Right renal cortex interstitium (tissue), 3 donors: ENCODE measurements around the gene METTL5. TPM values are rescaled to one million over a fixed set of nuclear protein-coding genes. Genes with fewer than 3 reads are reported as not detected.
"Not testable (repeated sequence)": the region's sequence is repeated elsewhere in the genome, so short reads cannot be mapped to it uniquely, and the experiment has no call there.

Source experiments
- DNase-seq, 3 donors: peaks; one replicate each; pipeline ENCODE4 v3.0.0-alpha.2; 2013; ENCODE audit warnings: low read depth in 3 of 3, low spot score in 2 of 3
- polyA plus RNA-seq, 3 donors: library from polyadenylated mRNA; unstranded; fragments of 120-200 nt; gene quantifications; one replicate each; pipeline ENCODE4 v1.2.1, GENCODE V29; 2013; ENCODE audit not compliant: insufficient read length in 3 of 3

The METTL5 gene
- 10 to 100 TPM; 48.4 to 54.6 (median 51.1) TPM for polyA plus RNA-seq

DNA sequence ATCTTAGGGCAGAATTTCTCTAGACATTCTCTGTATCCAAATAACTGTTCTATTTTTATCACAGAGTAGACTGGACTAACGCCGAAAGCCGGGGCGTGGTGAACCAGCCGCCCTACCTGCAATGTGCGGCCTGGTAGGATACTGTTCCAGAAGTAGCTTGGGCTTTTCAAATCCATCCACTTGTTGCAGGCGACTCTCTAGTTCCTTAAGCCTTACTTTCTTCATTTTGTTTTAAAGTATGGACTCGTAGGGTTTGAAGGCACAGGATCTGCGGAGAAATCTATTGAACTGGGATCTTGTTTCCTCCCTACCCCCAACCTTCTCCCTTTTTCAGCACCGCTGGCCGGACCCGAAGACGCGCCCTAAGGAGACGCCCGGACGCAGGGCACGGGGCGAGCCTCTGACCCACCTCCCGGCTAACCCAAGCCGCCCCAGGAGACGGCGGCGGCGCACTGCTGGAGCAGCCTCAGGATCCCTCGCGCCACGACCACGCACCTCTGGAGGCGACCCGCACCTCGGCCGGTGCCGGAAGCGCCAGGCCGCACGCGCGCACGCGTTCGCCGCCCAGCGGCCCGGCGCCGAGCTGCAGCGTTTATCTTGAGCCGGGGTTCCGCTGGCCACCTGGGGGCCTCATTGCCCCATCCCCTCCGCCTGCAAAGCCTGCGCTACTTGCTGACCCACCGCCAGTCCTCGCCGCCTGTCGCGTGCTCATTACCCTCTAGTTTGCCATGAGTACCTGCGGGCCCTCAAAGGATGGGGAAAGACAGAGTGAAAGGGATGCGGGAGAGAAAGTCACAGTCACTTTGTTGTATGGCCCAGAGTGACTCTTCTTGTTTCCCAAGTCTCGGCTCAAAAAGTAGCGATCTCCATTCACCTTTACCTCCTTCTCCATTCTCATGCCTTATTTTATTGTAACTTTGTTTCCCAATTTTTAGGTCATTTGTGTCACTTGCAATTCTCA lies at the start of gene METTL5:
Gene METTL5, minus strand, starts transcription at position 533 of the 961 bp plus-strand sequence. Its CDS starts 308 bp downstream, at position 225.
- DNase-seq = peak in 2 of 3 donors; percentile 68 to 69

- no peak for DNase-seq
These were observed 47.3 kb upstream of the METTL5 start for GRCh38 chr2:169871994-169872393.

DNA sequence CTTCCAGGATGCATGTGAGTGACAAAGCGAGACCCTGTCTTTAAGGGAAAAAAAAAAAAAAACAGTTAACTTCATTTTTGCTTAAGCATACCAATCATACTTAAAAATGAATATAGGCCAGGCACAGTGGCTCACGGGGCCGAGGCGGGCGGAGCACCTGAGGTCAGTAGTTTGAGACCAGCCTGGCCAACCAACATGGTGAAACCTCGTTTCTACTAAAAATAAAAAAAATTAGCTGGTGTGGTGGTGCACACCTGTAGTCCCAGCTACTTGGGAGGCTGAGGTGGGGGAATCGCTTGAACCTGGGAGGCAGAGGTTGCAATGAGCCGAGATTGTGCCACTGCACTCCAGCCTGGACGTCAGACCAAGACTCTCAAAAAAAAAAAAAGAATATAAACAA lies 46.7 kb upstream of the METTL5 start:
- DNase-seq = not testable (repeated sequence)

DNA sequence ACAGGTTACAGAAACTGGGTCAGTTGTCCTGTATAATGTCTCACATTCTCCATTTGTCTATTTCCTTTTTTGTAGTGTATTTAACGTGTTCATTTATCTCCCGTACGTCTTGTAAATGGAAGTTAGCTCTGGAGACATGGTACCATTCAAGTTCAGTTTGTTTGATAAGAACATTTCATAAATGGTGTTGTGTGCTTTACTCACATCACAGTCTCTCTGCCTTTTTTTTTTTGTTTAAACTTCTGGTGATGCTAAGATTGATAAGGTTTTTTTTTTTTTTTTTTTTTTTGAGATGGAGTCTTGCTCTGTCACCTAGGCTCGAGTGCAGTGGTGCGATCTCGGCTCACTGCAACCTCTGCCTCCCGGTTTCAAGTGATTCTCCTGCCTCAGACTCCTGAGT lies 44.2 kb upstream of the METTL5 start:
- no peak for DNase-seq

DNA sequence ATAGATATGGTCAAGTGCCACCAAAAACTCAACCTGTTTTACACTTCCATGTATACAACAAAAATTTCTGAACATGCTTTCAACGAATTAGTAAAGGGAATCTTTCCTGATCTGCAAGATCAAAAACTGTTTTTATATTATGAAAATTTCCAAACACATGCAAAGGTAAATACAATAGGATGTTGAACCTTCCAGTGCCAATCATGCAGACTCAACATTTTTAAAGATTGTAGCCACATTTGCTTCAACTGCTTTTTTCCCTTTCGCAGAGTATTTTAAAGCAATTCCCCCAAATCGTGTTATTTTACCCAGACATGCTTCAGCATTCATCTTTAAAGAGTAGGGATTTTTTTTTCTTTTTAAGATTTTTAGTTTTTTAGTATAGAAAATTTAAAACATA lies 42.9 kb upstream of the METTL5 start:
- DNase-seq = no peak

DNA sequence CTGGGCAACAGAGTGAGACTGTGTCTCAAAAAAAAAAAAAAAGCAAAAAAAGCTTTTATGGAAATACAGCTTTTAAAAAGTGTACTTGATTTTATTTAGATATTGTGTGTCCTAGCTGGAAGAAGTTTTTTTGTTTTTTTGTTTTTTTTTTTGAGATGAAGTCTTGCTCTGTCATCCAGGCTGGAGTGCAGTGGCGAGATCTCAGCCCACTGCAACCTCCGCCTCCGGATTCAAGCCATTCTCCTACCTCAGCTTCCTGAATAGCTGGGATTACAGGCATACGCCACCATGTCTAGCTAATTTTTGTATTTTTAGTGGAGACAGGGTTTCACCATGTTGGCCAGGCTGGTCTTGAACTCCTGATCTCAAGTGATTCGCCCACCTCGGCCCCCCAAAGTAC lies 41.5 kb upstream of the METTL5 start:
- not testable (repeated sequence) for DNase-seq

DNA sequence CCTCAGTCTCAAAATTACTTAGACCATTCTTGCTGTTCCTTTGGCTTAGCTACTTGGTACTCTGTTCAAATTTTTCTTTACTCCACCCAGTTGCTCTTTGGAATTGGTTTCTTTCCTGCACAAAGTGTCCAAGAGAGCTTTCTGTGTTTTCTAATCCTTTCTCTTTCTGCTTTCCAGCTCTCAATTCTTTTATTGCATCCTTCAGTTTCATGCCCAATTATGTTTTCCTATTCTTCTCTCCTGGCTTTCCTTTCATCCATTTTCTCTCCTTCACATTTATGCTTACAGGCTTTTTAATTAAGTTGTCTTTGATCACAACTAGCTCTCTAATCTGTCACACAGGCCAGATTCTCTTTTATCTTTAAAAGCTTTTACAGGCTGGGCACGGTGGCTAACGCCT lies 40.8 kb upstream of the METTL5 start:
- no peak for DNase-seq

GRCh38 chr2:169862816-169863215 lies 38.1 kb upstream of the METTL5 start:
- no peak for DNase-seq

GRCh38 chr2:169860149-169860548 lies 35.4 kb upstream of the METTL5 start:
- no peak for DNase-seq

GRCh38 chr2:169859423-169859822 lies 34.7 kb upstream of the METTL5 start:
- DNase-seq = no peak

GRCh38 chr2:169855281-169856258 lies 30.9 kb upstream of the METTL5 start:
- not testable (repeated sequence) for DNase-seq

GRCh38 chr2:169853041-169853668 lies 28.4 kb upstream of the METTL5 start:
- no peak for DNase-seq

- no peak for DNase-seq
These were observed 25.0 kb upstream of the METTL5 start for GRCh38 chr2:169849710-169850109.

- DNase-seq = not testable (repeated sequence)
These were observed 24.4 kb upstream of the METTL5 start for GRCh38 chr2:169848959-169849693.

DNA sequence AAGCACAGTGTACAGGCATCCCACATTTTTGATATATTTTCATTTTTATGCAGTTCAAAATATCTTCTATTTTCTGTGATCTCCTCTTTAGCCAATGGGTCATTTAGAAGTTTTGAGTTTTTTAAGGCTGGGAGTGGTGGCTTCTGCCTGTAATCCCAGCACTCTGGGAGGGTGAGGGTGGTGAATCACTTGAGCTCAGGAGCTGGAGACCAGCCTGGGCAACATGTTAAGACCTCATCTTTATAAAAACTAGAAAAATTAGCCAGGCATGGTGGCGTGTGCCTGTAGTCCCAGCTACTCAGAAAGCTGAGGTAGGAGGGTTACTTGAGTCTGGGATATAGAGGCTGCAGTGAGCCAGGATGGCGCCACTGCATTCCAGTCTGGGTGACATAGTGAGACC lies 20.3 kb upstream of the METTL5 start:
- DNase-seq = no peak

- not testable (repeated sequence) for DNase-seq
These were observed 16.9 kb upstream of the METTL5 start for GRCh38 chr2:169841625-169842024.

- DNase-seq = no peak
These were observed 16.0 kb upstream of the METTL5 start for GRCh38 chr2:169840747-169841142.

GRCh38 chr2:169839954-169840746 lies 15.4 kb upstream of the METTL5 start:
- no peak for DNase-seq
